ENCODE measurements around the gene DMBX1. TPM values are rescaled to one million over a fixed set of nuclear protein-coding genes. Genes with fewer than 3 reads are reported as not detected.

Gene DMBX1
- total RNA-seq, 2 experiments from 2014 or later, result not detected

GRCh38 chr1:46450160-46450517 lies 39.5 kb upstream of the DMBX1 start:
- no TSS peak for BruUV-seq (replicated peaks)
- Histone ChIP-seq H3K36me3 (ENCODE audit: insufficient read depth, low read length) (no peaks in the 10 kb centered on the region), H2AFZ (ENCODE audit: low read length) (no peak overlapping the region), H3K4me1 (ENCODE audit: insufficient read depth, low read length, poor library complexity, severe bottlenecking) (no peaks in the 10 kb centered on the region), H4K20me1 (ENCODE audit: insufficient read depth, low read length) (no peaks in the 10 kb centered on the region), H3K9me3 (ENCODE audit: low read length) (no peaks in the 10 kb centered on the region), H3K4me3 (ENCODE audit: low read depth, low read length, poor library complexity, severe bottlenecking) (no peak overlapping the region), H3K27ac (ENCODE audit: low read depth, low read length, poor library complexity, severe bottlenecking) (no peak overlapping the region), H3K9me2 (ENCODE audit: insufficient read depth, low read length) (no peaks in the 10 kb centered on the region), H3K79me2 (ENCODE audit: insufficient read depth, low read depth, low read length) (no peaks in the 10 kb centered on the region), H3K4me2 (ENCODE audit: low read length) (no peak overlapping the region)
- no peak for TF ChIP-seq CTCF (conservative IDR thresholded peaks at IDR 0.05; ENCODE audit: low read length)
- no peak for TF ChIP-seq EZH2phosphoT487 (IDR thresholded peaks at IDR 0.05; ENCODE audit: borderline replicate concordance, low read depth, low read length)
- CTCF ChIA-PET (ENCODE audit: unreplicated experiment), result no interaction called here
- intact Hi-C loops (cut with micrococcal nuclease; ENCODE audit: unreplicated experiment), result no loop called here
- POLR2A ChIA-PET, result no interaction called here
- no peak for DNase-seq (ENCODE audit: low spot score)

- no peak overlapping the region for H3K4me2 ChIP-seq (ENCODE audit: low read length)
- H3K27ac ChIP-seq (ENCODE audit: low read depth, low read length, poor library complexity, severe bottlenecking), result no peak overlapping the region
- no peaks in the 10 kb centered on the region for H3K9me3 ChIP-seq (ENCODE audit: low read length)
- no peaks in the 10 kb centered on the region for H4K20me1 ChIP-seq (ENCODE audit: insufficient read depth, low read length)
- ChIA-PET POLR2A (interaction anchor here (0.6 kb wide), 1 partner anchor 101 kb away, joined by 4 read pairs; no protein-coding TSS in a partner anchor), CTCF (ENCODE audit: unreplicated experiment) (no interaction called here)
- BruUV-seq (replicated peaks), result no TSS peak
- no peaks in the 10 kb centered on the region for H3K4me1 ChIP-seq (ENCODE audit: insufficient read depth, low read length, poor library complexity, severe bottlenecking)
- no peak overlapping the region for H2AFZ ChIP-seq (ENCODE audit: low read length)
- H3K79me2 ChIP-seq (ENCODE audit: insufficient read depth, low read depth, low read length), result no peaks in the 10 kb centered on the region
- no peak overlapping the region for H3K4me3 ChIP-seq (ENCODE audit: low read depth, low read length, poor library complexity, severe bottlenecking)
- DNase-seq (ENCODE audit: low spot score), result no peak
- H3K36me3 ChIP-seq (ENCODE audit: insufficient read depth, low read length), result no peaks in the 10 kb centered on the region
- no peaks in the 10 kb centered on the region for H3K9me2 ChIP-seq (ENCODE audit: insufficient read depth, low read length)
- intact Hi-C loops (cut with micrococcal nuclease; ENCODE audit: unreplicated experiment), result no loop called here
- TF ChIP-seq CTCF (conservative IDR thresholded peaks at IDR 0.05; ENCODE audit: low read length) (no peak), EZH2phosphoT487 (IDR thresholded peaks at IDR 0.05; ENCODE audit: borderline replicate concordance, low read depth, low read length) (no peak)
Observed at GRCh38 chr1:46451948-46452930, 37.4 kb upstream of the DMBX1 start.

GRCh38 chr1:46452931-46453325 lies 36.7 kb upstream of the DMBX1 start:
- CTCF ChIA-PET (ENCODE audit: unreplicated experiment), result interaction anchor here (0.5 kb wide), 1 partner anchor 11 kb away, joined by 4 read pairs; no protein-coding TSS in a partner anchor
- Histone ChIP-seq H3K9me3 (ENCODE audit: low read length) (no peaks in the 10 kb centered on the region), H3K9me2 (ENCODE audit: insufficient read depth, low read length) (no peaks in the 10 kb centered on the region), H3K4me2 (ENCODE audit: low read length) (no peak overlapping the region), H3K27ac (ENCODE audit: low read depth, low read length, poor library complexity, severe bottlenecking) (no peak overlapping the region), H3K79me2 (ENCODE audit: insufficient read depth, low read depth, low read length) (no peaks in the 10 kb centered on the region), H2AFZ (ENCODE audit: low read length) (no peak overlapping the region), H3K36me3 (ENCODE audit: insufficient read depth, low read length) (no peaks in the 10 kb centered on the region), H4K20me1 (ENCODE audit: insufficient read depth, low read length) (no peaks in the 10 kb centered on the region), H3K4me3 (ENCODE audit: low read depth, low read length, poor library complexity, severe bottlenecking) (no peak overlapping the region), H3K4me1 (ENCODE audit: insufficient read depth, low read length, poor library complexity, severe bottlenecking) (no peaks in the 10 kb centered on the region)
- TF ChIP-seq EZH2phosphoT487 (IDR thresholded peaks at IDR 0.05; ENCODE audit: borderline replicate concordance, low read depth, low read length), result no peak
- intact Hi-C loops (cut with micrococcal nuclease; ENCODE audit: unreplicated experiment), result no loop called here
- DNase-seq (ENCODE audit: low spot score), result no peak
- BruUV-seq (replicated peaks), result no TSS peak
- POLR2A ChIA-PET, result interaction anchor here (0.6 kb wide), 1 partner anchor 101 kb away, joined by 4 read pairs; no protein-coding TSS in a partner anchor

Measured in OCI-LY7 (cell line).